ENCODE data around the gene GTF2H4.
"Not testable (repeated sequence)": the region's sequence is repeated elsewhere in the genome, so short reads cannot be mapped to it uniquely, and the experiment has no call there.

Gene GTF2H4

DNA sequence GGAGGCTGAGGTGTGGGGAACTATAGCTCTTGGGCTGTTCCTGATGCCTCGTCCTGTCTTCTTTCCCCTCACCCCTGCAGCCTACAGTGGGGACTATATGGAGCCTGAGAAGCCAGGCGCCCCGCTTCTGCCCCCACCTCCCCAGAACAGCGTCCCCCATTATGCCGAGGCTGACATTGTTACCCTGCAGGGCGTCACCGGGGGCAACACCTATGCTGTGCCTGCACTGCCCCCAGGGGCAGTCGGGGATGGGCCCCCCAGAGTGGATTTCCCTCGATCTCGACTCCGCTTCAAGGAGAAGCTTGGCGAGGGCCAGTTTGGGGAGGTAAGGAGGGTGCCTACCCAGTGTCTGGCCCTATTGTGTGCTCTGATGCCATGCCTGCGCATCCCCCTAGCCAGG lies 11.5 kb upstream of the GTF2H4 start:
- DNase-seq (ENCODE audit: low read depth, low spot score): no peak
- no peak overlapping the region for H3K4me3 ChIP-seq (ENCODE audit: low read depth, low read length)
- TF ChIP-seq, protein P1, sequence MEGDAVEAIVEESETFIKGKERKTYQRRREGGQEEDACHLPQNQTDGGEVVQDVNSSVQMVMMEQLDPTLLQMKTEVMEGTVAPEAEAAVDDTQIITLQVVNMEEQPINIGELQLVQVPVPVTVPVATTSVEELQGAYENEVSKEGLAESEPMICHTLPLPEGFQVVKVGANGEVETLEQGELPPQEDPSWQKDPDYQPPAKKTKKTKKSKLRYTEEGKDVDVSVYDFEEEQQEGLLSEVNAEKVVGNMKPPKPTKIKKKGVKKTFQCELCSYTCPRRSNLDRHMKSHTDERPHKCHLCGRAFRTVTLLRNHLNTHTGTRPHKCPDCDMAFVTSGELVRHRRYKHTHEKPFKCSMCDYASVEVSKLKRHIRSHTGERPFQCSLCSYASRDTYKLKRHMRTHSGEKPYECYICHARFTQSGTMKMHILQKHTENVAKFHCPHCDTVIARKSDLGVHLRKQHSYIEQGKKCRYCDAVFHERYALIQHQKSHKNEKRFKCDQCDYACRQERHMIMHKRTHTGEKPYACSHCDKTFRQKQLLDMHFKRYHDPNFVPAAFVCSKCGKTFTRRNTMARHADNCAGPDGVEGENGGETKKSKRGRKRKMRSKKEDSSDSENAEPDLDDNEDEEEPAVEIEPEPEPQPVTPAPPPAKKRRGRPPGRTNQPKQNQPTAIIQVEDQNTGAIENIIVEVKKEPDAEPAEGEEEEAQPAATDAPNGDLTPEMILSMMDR (IDR thresholded peaks at IDR 0.05; ENCODE audit: low read depth, low read length): no peak
- in situ Hi-C loops (cut with HindIII; ENCODE audit: low sequenced_read_pairs): no loop called here

DNA sequence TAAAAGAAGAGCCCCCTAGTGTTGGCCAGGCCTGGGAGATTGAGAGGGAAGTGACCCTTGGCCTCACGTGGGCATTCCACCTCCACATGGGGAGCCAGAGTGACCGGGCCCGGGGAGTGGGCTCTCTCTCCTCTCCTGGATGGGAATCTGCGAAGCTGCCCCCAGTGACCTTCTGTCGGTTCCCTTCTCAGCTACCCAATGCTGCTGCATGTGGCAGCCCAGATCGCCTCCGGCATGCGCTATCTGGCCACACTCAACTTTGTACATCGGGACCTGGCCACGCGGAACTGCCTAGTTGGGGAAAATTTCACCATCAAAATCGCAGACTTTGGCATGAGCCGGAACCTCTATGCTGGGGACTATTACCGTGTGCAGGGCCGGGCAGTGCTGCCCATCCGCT lies 10.1 kb upstream of the GTF2H4 start:
- DNase-seq (ENCODE audit: low read depth, low spot score): no peak
- TF ChIP-seq, protein P1 (IDR thresholded peaks at IDR 0.05; ENCODE audit: low read depth, low read length): no peak
- no peak overlapping the region for H3K4me3 ChIP-seq (ENCODE audit: low read depth, low read length)
- in situ Hi-C loops (cut with HindIII; ENCODE audit: low sequenced_read_pairs): no loop called here

DNA sequence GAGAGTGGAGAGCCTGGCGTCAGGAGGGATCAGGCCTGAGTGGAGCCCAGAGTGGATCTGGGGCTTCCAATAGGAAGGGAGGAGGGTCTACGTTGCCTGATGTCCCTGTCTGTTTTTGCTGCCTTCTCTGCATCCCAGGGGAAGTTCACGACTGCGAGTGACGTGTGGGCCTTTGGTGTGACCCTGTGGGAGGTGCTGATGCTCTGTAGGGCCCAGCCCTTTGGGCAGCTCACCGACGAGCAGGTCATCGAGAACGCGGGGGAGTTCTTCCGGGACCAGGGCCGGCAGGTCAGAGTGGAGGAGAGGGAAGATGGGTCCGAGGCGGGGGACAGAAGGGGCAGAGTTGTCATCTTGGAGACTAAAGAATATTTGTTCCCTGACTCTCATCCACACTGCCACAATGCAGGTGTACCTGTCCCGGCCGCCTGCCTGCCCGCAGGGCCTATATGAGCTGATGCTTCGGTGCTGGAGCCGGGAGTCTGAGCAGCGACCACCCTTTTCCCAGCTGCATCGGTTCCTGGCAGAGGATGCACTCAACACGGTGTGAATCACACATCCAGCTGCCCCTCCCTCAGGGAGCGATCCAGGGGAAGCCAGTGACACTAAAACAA lies 9.2 kb upstream of the GTF2H4 start:
- DNase-seq (ENCODE audit: low read depth, low spot score): no peak
- H3K4me3 ChIP-seq (ENCODE audit: low read depth, low read length): no peak overlapping the region
- TF ChIP-seq, protein P1 (IDR thresholded peaks at IDR 0.05; ENCODE audit: low read depth, low read length): no peak
- in situ Hi-C loops (cut with HindIII; ENCODE audit: low sequenced_read_pairs): no loop called here

DNA sequence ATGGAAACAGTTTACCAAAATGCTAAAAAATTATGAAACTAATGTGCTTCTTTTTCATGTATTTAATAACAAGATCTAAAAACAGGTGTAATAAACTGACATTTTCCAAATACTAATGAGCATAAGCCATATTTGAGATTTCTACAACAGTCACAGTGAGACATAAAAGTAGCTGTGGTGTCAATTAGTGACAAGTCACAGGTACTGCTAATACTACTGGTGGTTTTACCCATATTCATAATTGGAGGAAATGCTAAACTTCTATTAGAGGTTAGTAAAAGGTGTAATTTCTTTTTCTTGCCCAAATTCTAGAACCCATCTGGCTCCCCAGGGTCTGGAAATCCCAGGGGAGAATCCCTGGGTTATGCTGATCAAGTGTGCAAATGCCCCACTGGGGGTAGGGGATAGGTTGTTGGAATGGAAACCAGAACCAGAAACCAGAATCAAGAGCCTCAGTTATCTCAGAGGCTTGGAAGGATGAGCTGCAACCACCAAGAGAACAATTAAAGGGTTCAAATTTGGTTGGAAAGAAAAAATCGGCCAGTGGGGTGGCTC lies 7.1 kb upstream of the GTF2H4 start:
- TF ChIP-seq, protein P1 (IDR thresholded peaks at IDR 0.05; ENCODE audit: low read depth, low read length): no peak
- no peak overlapping the region for H3K4me3 ChIP-seq (ENCODE audit: low read depth, low read length)
- DNase-seq (ENCODE audit: low read depth, low spot score): no peak
- in situ Hi-C loops (cut with HindIII; ENCODE audit: low sequenced_read_pairs): no loop called here

DNA sequence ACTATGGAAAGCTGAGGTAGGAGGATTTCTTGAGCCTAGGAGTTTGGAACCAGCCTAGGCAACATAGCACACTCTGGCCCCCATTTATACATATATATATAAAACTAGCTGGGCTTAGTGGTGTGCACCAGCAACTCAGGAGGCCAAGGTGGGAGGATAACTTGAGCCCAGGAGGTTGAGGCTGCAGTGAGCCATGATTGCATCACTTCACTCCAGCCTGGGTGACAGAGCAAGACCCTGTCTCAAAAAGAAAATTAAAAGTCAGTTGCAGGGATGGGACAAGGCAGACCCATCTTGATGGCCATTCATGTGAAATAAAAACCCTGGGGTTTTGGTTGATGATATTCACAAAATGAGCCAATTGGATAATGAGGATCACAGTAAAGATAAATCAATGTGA lies 6.6 kb upstream of the GTF2H4 start:
- TF ChIP-seq, protein P1 (IDR thresholded peaks at IDR 0.05; ENCODE audit: low read depth, low read length): no peak

DNA sequence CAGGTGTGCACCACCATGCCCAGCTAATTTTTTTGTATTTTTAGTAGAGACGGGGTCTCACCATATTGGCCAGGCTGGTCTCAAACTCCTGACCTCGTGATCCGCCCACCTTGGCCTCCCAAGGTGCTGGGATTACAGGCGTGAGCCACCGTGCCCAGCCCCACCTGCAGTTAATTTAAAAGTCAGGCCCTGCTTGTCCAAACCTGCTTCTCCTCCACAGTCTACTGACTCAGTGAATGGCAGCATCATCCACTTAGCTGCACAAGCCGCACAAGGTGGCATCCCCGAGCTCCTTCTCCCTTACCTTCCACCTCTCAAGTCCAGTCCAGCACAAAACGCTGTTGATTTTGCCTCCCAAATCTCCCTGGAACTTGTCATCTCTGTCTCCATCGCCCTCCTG lies 5.8 kb upstream of the GTF2H4 start:
- H3K4me3 ChIP-seq (ENCODE audit: low read depth, low read length); DNase-seq (ENCODE audit: low read depth, low spot score); in situ Hi-C loops (cut with HindIII; ENCODE audit: low sequenced_read_pairs): not testable (repeated sequence)

More for the DNA sequence above, 6.6 kb upstream of the GTF2H4 start:
- in situ Hi-C loops (cut with HindIII; ENCODE audit: low sequenced_read_pairs): no loop called here
- H3K4me3 ChIP-seq (ENCODE audit: low read depth, low read length): no peak overlapping the region
- no peak for DNase-seq (ENCODE audit: low read depth, low spot score)

DNA sequence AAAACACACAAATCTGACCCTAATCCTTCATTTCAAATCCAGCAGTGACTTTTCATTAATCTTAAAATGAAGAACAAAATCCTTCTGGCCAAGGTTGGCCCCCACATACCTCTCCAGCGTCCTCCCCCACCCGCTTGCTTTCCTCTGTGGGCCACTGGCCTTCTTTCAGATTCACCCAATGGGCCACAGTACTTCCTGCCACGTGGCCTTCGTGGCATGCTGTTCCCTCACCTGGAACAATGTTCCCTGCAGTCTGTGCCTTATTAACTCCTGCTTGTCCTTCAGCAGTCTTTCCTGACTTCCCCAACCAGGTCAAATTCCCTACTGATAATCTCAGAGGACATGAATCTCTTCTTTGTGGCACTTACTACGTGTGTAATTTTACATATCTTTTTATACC lies 5.3 kb upstream of the GTF2H4 start:
- in situ Hi-C loops (cut with HindIII; ENCODE audit: low sequenced_read_pairs): no loop called here
- H3K4me3 ChIP-seq (ENCODE audit: low read depth, low read length): no peak overlapping the region
- no peak for DNase-seq (ENCODE audit: low read depth, low spot score)
- TF ChIP-seq, protein P1 (IDR thresholded peaks at IDR 0.05; ENCODE audit: low read depth, low read length): no peak
